Fibroblast of lung (primary cell): ENCODE data around the gene RCAN2.

Experiments
- CTCF ChIP-seq, 2 donors: IDR thresholded peaks in 1 of 2; conservative IDR thresholded peaks in 1 of 2; 1 replicate in 1 of 2; 2 replicates in 1 of 2; pipeline ENCODE4 v1.5.1; 2011 to 2012; ENCODE audit warnings: low read length in 2 of 2, control low read depth in 1 of 2, inconsistent platforms in 1 of 2, low read depth in 1 of 2, mild to moderate bottlenecking in 1 of 2
- EZH2 ChIP-seq: IDR thresholded peaks from 2 replicates; pipeline ENCODE4 v1.5.1; 2012; ENCODE audit warnings: low read length, control low read depth, mild to moderate bottlenecking; ENCODE audit errors: missing control alignments

GRCh38 chr6:46440641-46441040 lies 50.6 kb downstream of the RCAN2 start:
- TF ChIP-seq CTCF (conservative IDR thresholded peaks at IDR 0.05 in 1 of 2, IDR thresholded peaks at IDR 0.05 in 1 of 2; ENCODE audit: low read depth in 1 of 2, low read length in 2 of 2) (no peak), EZH2 (no peak)
